A673 (cell line): ENCODE data around the gene ENAH. TPM values are rescaled to one million over a fixed set of nuclear protein-coding genes. Genes with fewer than 3 reads are reported as not detected.

Experiments used
- BruUV-seq: library from RNA; stranded (reverse); fragments of 400-500 nt; replicated peaks from 2 replicates; lab custom pipeline; 2021; lab: Mats Ljungman, UMichigan
- CTCF ChIA-PET: fragments of 300-600 bp; sonication (Branson Sonifier 250); formaldehyde crosslinking; loops from one replicate; lab custom pipeline; 2022; ENCODE audit warnings: antibody characterized with exemption; lab: Charles Lee
- POLR2A ChIA-PET: fragments of 300-600 bp; sonication (Branson Sonifier 250); formaldehyde crosslinking; loops from one replicate; lab custom pipeline; 2022; ENCODE audit warnings: antibody characterized with exemption; ENCODE audit not compliant: low non-redundant PET; lab: Charles Lee
- DNase-seq: peaks from one replicate; pipeline ENCODE4 v3.0.0-alpha.2; 2015; ENCODE audit warnings: low spot score
- H3K27ac ChIP-seq: fragments of 200-600 bp; sonication (generic); 2 replicates; pipeline ENCODE4 v1.5.1; 2016; ENCODE audit warnings: mixed run types, low read depth, mild to moderate bottlenecking, mixed read lengths, antibody characterized with exemption, low read length; ENCODE audit not compliant: poor library complexity, severe bottlenecking
- H3K27me3 ChIP-seq: fragments of 200-600 bp; sonication (generic); replicated peaks from 2 replicates; pipeline ENCODE4 v1.6.1; 2017; ENCODE audit warnings: mixed run types, low read depth, mild to moderate bottlenecking, mixed read lengths, antibody characterized with exemption, low read length; ENCODE audit not compliant: insufficient read depth, poor library complexity
- H3K36me3 ChIP-seq: fragments of 200-600 bp; sonication (generic); 2 replicates; pipeline ENCODE4 v1.6.1; 2016; ENCODE audit warnings: mixed run types, mild to moderate bottlenecking, mixed read lengths, antibody characterized with exemption, low read length; ENCODE audit not compliant: insufficient read depth, poor library complexity, severe bottlenecking
- H3K4me1 ChIP-seq: fragments of 200-600 bp; sonication (generic); 2 replicates; pipeline ENCODE4 v1.6.1; 2017; ENCODE audit warnings: mixed run types, mild to moderate bottlenecking, mixed read lengths, antibody characterized with exemption, low read length; ENCODE audit not compliant: insufficient read depth, poor library complexity, severe bottlenecking
- H3K4me3 ChIP-seq: fragments of 200-600 bp; sonication (generic); 2 replicates; pipeline ENCODE4 v1.5.1; 2016; ENCODE audit warnings: low read depth, mixed run types, mild to moderate bottlenecking, mixed read lengths, low read length; ENCODE audit not compliant: poor library complexity, severe bottlenecking
- H3K9me3 ChIP-seq: fragments of 200-600 bp; sonication (generic); 2 replicates; pipeline ENCODE4 v1.6.1; 2016; ENCODE audit warnings: mixed run types, low read depth, mild to moderate bottlenecking, mixed read lengths, antibody characterized with exemption, low read length; ENCODE audit not compliant: poor library complexity, severe bottlenecking
- CTCF ChIP-seq: fragments of 300-800, 200-600 bp; sonication (generic); conservative IDR thresholded peaks from 2 replicates; pipeline ENCODE4 v1.5.1; 2017; ENCODE audit warnings: low read depth, mild to moderate bottlenecking, antibody characterized with exemption, low read length, moderate library complexity, mixed read lengths
- EZH2 ChIP-seq: fragments of 200-600 bp; sonication (generic); IDR thresholded peaks from 2 replicates; pipeline ENCODE4 v1.6.1; 2017; ENCODE audit warnings: borderline replicate concordance, low read depth, mild to moderate bottlenecking, mixed read lengths, antibody characterized with exemption, low read length; ENCODE audit not compliant: poor library complexity, severe bottlenecking
- intact Hi-C: fragments of 100-400 bp; cut with micrococcal nuclease; formaldehyde crosslinking; loops from one replicate; pipeline ENCODE4 v1.10.0; 2022; ENCODE audit not compliant: unreplicated experiment
- total RNA-seq: library from RNA; stranded (reverse); gene quantifications from 2 replicates; pipeline ENCODE4 v1.2.3, GENCODE V29; 2021

ENAH gene
- total RNA-seq, 1 experiment from 2014 or later, result 186 TPM

- no TSS peak for BruUV-seq
- TF ChIP-seq CTCF (no peak), EZH2 (no peak)
- Histone ChIP-seq H3K27me3 (no peaks in the 10 kb centered on the region), H3K36me3 (no peaks in the 10 kb centered on the region), H3K4me1 (peaks cover 29% of the 10 kb centered on the region), H3K9me3 (no peaks in the 10 kb centered on the region), H3K27ac (peak overlapping the region; percentile 67), H3K4me3 (no peak overlapping the region)
- POLR2A ChIA-PET, result no interaction called here
- CTCF ChIA-PET, result interaction anchor here (0.6 to 1.1 kb wide), 2 partner anchors 91 to 117 kb away, joined by 3 to 4 read pairs; no protein-coding TSS in a partner anchor
- intact Hi-C loops, result loop anchor here (5.0 to 10.0 kb wide), 2 partner anchors 101 to 122 kb away; partner anchors contain the start of gene SRP9
- peak; percentile 91 for DNase-seq
Measured at GRCh38 chr1:225655509-225656258, 2.8 kb upstream of the ENAH start.

GRCh38 chr1:225654688-225655508, 2.0 kb upstream of the ENAH start:
- H3K27me3 ChIP-seq, result no peaks in the 10 kb centered on the region
- TF ChIP-seq EZH2 (no peak), CTCF (no peak)
- intact Hi-C loops, result loop anchor here (5.0 to 10.0 kb wide), 3 partner anchors 100 to 178 kb away; partner anchors contain the start of gene SRP9
- H3K4me1 ChIP-seq, result peaks cover 35% of the 10 kb centered on the region
- peak overlapping the region; percentile 96 for H3K27ac ChIP-seq
- POLR2A ChIA-PET, result no interaction called here
- CTCF ChIA-PET, result interaction anchor here (0.6 to 1.1 kb wide), 2 partner anchors 92 to 117 kb away, joined by 3 to 4 read pairs; no protein-coding TSS in a partner anchor
- DNase-seq, result peak; percentile 35
- peak overlapping the region; percentile 85 for H3K4me3 ChIP-seq
- no peaks in the 10 kb centered on the region for H3K9me3 ChIP-seq
- H3K36me3 ChIP-seq, result no peaks in the 10 kb centered on the region
- no TSS peak for BruUV-seq

- TSS peak; percentile 89 for BruUV-seq
- Histone ChIP-seq H3K4me3 (peak overlapping the region; percentile 85), H3K27ac (peak overlapping the region; percentile 96), H3K36me3 (no peaks in the 10 kb centered on the region), H3K4me1 (peaks cover 40% of the 10 kb centered on the region), H3K9me3 (no peaks in the 10 kb centered on the region), H3K27me3 (no peaks in the 10 kb centered on the region)
- TF ChIP-seq CTCF, result no peak
- TF ChIP-seq EZH2, result no peak
- intact Hi-C loops, result loop anchor here (5.0 to 10.0 kb wide), 2 partner anchors 99 to 177 kb away; no protein-coding TSS in a partner anchor
- ChIA-PET POLR2A (no interaction called here), CTCF (no interaction called here)
- DNase-seq, result no peak
Measured at GRCh38 chr1:225654277-225654597, 1.3 kb upstream of the ENAH start.
